OCI-LY7 (cell line): ENCODE data around the gene HS6ST3.

Source experiments
- CTCF ChIP-seq: fragments of 200-600 bp; sonication (generic); conservative IDR thresholded peaks from 2 replicates; pipeline ENCODE4 v1.5.1; 2014; ENCODE audit warnings: mild to moderate bottlenecking, antibody characterized with exemption, low read length, moderate library complexity, mixed read lengths
- EZH2phosphoT487 ChIP-seq: fragments of 200-600 bp; sonication (generic); IDR thresholded peaks from 2 replicates; pipeline ENCODE4 v1.6.1; 2018; ENCODE audit warnings: low read depth, borderline replicate concordance, mild to moderate bottlenecking, mixed run types, antibody characterized with exemption, low read length, moderate library complexity, mixed read lengths

DNA sequence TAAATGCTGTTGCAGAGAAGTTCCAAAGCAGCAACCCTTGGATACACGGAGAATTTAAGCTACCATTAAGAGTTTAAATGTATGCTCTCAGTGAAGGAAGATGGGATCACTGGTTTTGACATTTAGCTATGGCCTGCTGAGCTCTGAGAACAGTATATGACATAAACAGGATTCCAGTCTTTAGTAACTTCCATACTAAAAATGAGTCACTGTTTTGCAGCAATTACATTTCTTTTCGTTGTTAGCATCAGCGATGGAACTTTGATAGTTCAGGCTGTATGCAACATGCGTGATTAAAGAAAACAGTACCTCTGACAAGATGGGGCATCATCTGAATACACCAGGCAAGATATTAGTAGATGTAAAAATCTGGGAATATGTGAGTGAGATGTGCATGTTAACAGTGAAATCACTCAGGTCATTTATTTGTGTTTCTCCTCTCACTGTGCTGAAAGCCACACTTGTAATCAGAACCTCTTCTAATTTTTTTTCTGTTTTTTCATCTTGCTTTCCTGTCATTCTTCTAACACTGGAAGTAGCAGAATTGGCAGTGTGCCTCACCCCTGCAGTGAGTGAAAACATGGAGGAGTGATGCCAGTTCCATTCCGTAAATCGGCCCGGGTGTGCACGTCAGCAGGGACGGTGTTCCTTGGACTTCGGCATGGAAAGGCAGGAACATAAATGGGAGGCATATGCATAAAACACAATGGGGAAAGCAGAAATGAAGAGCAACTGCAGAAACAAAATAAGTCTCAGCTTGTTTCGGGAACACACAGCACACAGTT, 542.8 kb downstream of the HS6ST3 start:
- no peak for TF ChIP-seq CTCF
- TF ChIP-seq EZH2phosphoT487: no peak
